ENCODE measurements around the gene NNT.

DNA sequence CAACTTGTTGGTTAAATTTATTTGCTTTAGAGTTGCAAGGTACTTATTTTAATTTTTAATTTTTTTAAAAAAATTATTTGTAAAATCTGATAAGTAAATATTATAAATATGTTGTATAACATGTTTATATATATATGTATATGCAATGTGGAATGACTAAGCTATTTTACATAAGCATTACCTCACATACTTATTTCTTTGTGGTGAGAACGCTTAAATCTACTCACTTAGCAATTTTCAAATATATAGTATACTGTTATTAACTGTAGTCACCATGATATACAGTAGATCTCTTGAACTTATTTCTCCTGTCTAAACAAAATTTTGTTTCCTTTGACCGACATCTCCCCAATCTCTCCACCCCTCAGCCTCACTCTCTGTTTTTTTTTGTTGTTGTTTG lies 147.8 kb downstream of the NNT start:
- TF ChIP-seq, protein P1, sequence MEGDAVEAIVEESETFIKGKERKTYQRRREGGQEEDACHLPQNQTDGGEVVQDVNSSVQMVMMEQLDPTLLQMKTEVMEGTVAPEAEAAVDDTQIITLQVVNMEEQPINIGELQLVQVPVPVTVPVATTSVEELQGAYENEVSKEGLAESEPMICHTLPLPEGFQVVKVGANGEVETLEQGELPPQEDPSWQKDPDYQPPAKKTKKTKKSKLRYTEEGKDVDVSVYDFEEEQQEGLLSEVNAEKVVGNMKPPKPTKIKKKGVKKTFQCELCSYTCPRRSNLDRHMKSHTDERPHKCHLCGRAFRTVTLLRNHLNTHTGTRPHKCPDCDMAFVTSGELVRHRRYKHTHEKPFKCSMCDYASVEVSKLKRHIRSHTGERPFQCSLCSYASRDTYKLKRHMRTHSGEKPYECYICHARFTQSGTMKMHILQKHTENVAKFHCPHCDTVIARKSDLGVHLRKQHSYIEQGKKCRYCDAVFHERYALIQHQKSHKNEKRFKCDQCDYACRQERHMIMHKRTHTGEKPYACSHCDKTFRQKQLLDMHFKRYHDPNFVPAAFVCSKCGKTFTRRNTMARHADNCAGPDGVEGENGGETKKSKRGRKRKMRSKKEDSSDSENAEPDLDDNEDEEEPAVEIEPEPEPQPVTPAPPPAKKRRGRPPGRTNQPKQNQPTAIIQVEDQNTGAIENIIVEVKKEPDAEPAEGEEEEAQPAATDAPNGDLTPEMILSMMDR (IDR thresholded peaks at IDR 0.05 in 8 of 11, conservative IDR thresholded peaks at IDR 0.05 in 3 of 11) = no peak
- TF ChIP-seq POLR2A (IDR thresholded peaks at IDR 0.05) = no peak

Measured in spleen (tissue), 7 donors.